Activated CD4-positive, alpha-beta T cell treated with anti-CD3 and anti-CD28 coated beads, Interleukin-2, Interleukin-6, amounts not matched to agents 100 ng/mL and 50 ng/mL, durations not matched to agents 16 hours and 8 hours (primary cell): Measurements from ENCODE around the gene VWC2.
A peak's percentile ranks its signal among the peaks of the same experiment; 100 is the strongest.

Experiments used
- DNase-seq: peaks from one replicate; pipeline ENCODE4 v3.0.0-alpha.2; 2020

Gene VWC2

DNA sequence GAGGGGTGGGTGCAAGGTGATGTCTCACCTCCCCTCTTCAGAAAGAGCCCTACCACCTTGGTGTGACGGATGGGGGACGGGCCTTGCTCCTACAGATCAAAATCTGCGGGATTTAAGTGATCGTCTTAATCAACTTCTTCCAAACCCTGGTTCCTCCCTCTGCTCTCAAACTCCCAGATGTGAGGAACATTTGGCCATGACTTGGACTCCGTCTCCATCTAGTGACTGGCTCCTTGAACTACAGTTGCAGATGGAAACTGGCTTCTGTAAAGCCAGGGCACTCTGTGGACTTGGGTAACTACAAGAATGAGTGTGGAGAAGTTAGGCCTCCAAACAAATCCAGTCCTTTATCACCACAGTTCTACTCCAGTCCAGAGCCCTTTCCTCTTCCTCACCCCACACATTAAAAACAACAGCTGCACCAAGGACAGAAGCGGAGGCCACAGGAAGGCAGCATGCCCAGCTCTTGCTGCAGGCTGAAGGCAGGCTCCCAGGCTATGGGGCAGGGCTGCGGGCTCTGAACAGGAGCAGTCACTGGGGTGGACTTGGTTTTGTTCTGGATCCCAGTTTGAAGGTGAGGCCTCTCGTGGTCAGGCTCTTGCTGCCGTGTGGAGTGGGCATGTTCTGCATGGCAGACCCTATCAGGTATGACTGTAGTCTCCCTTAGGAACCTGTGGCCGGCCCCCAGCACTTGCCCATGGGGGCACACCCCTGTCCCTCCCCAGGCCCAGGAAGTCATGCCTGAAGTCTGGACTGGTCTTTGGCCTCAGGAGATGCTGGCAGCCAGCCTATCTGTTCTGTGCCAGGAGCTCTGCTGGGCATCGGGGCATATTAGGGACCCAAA is 79.4 kb downstream of the VWC2 start:
- DNase-seq, result peak; percentile 39

GRCh38 chr7:49855281-49855980 is 82.0 kb downstream of the VWC2 start:
- no peak for DNase-seq

DNA sequence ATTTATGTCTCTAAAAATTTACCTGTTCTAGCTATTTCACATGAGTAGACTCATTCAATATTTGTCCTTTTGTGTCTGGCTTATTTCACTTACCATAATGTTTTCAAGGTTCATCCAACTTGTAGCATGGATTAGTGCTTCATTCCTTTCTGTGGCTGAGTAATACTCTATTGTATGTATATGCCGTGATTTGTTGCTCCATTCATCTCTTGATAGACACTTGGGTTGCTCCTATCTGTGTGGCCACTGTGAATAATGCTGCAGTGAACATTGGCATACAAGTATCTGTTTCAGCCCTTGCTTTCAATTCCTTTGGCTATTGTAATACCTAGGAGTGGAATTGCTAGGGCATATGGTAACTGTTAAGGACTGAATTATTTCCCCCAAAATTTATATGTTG is 86.9 kb downstream of the VWC2 start:
- DNase-seq, result no peak

DNA sequence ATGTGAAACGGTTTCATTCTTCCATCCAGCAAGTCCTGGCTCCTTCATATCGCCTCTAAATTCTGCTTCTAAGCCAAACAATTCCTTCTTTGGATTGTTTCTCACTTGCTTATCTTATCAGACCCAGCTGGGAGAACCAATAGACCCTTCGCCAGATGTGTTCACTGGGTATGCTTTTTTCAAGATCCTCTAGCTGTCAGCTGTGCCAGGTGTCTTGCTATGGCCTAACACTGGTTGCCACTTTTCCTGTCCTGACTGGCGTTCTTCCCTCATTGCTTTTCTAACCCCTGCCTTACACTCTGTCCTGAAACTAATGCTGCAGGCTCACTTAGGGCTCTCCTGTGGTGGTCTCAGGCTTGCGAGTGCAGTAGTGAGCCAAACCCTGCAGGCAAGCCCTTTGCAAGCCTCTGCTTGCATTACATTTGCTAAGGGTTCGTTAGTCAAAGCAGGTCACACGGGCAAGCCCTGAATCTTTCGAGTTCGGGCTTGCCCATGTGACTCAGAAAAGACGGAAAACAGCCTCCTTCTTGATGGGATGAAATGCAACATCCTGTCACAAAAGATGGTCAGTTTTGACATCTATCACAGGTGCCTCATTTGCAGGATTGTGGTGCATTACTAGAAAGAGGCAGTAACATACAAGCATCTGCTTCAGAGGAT is 92.8 kb downstream of the VWC2 start:
- DNase-seq, result no peak

DNA sequence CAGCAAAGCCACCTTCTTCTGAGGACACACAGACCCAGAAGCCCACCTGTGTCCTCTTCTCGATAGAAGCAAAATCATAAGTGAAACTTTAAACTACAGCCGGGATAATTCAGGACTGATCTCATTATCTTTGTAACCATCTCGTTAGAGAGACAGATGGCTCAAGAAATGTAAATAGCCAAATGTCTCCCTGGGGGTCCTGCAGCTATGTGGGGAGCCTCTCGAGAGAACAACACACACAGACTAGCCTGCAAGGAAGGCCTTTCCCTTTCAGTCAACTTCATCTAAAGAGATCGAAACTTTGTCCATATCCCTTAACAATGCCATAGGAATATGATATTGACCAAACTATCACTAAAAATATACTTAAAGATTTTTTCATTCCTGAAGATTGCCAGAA is 93.5 kb downstream of the VWC2 start:
- no peak for DNase-seq

DNA sequence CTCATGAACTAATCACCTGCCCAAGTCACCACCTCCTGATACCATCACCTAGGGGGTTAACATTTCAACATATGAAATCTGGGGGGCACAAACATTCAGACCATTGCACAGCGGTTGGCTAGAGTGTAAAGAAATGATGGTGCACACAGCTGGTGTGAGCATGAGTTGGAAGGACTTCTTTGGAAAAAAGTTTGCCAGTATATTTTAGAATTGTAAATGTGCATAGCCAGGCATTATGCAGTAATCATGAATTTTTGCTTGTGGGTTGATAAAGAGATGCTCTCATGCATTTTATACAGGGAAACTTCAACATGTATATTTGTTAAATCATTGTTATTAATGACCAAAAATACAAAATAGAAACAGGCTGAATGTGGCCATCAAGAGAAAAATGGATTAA is 100.0 kb downstream of the VWC2 start:
- DNase-seq, result no peak

- no peak for DNase-seq
Measured at GRCh38 chr7:49875336-49875735, 101.9 kb downstream of the VWC2 start.

GRCh38 chr7:49876202-49876601 is 102.8 kb downstream of the VWC2 start:
- no peak for DNase-seq

- DNase-seq, result no peak
Measured at GRCh38 chr7:49878089-49878488, 104.7 kb downstream of the VWC2 start.

DNA sequence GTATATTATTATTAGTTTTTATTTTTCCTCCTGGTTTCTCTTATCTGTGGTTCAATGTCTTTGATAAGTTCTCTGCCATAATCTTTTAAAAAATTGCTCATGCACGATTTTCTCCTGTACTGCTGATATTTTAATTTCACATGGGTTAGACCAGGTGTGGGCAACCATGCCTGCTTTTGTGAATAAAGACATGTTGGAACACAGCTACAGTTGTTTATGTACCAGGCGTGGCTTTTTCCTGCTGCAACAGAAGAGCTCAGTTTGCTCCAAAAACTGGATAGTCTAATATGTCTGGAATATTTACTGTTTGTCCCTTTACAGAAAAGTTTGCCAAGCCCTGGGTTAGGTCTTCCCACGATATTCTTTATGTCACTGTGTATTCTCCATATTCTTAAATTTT is 105.2 kb downstream of the VWC2 start:
- no peak for DNase-seq

GRCh38 chr7:49883933-49884332 is 110.5 kb downstream of the VWC2 start:
- DNase-seq, result no peak

GRCh38 chr7:49885593-49886285 is 112.3 kb downstream of the VWC2 start:
- no peak for DNase-seq

DNA sequence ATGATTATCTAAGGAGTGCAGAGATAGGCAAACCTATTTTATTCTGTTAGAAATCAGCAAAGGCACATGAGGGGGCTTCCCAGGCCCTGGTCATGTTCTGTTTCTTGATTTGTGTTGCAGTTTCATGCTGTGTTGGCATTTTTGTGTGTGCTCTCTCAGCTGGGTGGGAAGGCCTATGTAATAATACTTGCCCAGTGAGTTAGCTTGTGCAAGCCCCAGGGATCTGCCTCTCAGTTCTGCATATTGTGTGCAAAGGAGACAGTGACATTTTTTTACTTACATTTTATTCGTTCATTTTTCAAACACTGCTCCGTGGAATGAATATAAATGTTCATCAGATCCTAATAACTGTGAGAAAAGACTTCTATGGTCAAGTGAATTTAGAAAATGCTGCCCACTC is 119.0 kb downstream of the VWC2 start:
- DNase-seq, result no peak

GRCh38 chr7:49893131-49893530 is 119.7 kb downstream of the VWC2 start:
- no peak for DNase-seq

DNA sequence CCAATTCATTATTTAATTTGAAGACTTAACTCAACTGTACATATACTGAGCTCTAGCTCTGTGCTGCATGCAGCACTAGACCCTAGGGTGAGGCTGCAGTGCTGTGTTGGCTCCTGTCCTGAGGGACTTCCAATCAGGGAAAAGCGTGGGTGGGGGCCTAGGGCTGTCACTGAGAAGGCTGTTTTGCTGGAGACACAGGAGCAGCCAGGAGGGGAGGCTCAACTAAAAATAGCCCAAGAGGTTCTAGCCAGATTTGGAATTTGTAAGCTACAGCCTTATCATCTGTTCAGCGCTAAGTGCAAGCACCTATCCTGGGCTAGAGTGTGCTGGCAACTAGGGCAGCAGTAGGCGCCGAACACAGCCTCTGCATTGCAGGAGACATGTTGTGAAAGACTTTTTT is 121.1 kb downstream of the VWC2 start:
- DNase-seq, result no peak

- DNase-seq, result no peak
Measured at GRCh38 chr7:49911909-49912308, 138.5 kb downstream of the VWC2 start.

- no peak for DNase-seq
Measured at GRCh38 chr7:49926720-49927119, 153.3 kb downstream of the VWC2 start.

- no peak for DNase-seq
Measured at GRCh38 chr7:49927631-49928030, 154.2 kb downstream of the VWC2 start.

- DNase-seq, result no peak
Measured at GRCh38 chr7:49928787-49929186, 155.3 kb downstream of the VWC2 start.

GRCh38 chr7:49931627-49932026 is 158.2 kb downstream of the VWC2 start:
- no peak for DNase-seq

- DNase-seq, result no peak
Measured at GRCh38 chr7:49937608-49938007, 164.2 kb downstream of the VWC2 start.
